CMK (cell line): ENCODE measurements around the gene SPRYD4.
A peak's percentile ranks its signal among the peaks of the same experiment; 100 is the strongest.

ENCODE experiments used
- DNase-seq: peaks from one replicate; pipeline ENCODE4 v3.0.0-alpha.2; 2010; ENCODE audit warnings: low read depth

SPRYD4 gene

DNA sequence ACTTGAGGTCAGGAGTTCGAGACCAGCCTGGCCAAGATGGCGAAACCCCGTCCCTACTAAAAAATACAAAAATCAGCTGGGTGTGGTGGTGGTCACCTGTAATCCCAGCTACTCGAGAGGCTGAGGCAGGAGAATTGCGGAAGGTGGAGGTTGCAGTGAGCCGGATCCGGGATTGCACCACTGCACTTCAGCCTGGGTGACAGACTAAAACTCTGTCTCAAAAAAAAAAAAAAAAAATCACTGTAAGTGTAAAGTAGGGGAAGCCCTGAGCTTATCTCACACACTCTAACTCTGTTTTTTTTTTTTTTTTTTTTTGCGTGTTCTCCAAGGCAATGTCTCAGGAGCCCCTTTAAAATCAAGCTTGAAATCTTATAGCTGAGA lies 52.8 kb downstream of the SPRYD4 start:
- DNase-seq = no peak

DNA sequence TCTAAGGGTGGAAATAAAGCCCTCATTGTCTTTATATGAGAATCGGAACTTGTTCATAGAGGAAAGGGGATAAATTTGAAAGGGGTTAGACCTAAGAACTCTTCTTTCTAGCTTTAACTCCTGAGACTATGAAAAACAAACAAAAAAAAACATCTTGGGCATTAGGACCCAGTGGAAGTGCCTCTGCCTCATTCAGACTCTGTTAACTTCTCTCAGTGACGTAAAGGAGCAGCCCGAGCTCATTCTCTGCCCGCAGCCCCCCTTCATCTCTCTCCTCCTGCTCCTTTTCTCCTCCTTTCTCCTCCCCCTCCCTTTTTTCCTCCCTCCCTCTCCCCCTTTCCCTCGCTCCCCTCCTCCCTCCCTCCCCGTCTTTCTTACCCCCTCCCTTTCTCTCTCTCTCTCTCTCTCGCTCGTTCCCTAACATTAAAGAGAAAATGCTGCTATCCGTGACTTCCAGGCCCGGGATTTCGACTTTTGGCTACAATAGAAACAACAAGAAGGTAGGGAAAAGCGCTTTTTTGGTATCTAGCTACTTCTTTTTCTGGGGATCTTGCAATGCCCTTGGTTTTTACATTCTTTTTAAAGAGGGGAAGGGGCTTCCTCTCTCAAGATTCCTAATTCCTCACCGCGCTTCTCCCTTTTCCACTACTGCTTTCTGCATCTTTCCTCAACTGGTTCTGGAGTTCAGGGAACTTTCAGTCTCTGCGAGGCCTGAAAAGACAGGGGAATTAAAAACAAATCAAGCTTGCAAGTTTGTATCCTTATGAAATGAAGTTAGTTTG lies 53.4 kb downstream of the SPRYD4 start, which contains the start of gene RBMS2:
RBMS2 (plus strand) TSS at position 231 of the 782 bp plus-strand sequence; CDS start at position 435, 204 bp downstream.
- peak; percentile 12 for DNase-seq

DNA sequence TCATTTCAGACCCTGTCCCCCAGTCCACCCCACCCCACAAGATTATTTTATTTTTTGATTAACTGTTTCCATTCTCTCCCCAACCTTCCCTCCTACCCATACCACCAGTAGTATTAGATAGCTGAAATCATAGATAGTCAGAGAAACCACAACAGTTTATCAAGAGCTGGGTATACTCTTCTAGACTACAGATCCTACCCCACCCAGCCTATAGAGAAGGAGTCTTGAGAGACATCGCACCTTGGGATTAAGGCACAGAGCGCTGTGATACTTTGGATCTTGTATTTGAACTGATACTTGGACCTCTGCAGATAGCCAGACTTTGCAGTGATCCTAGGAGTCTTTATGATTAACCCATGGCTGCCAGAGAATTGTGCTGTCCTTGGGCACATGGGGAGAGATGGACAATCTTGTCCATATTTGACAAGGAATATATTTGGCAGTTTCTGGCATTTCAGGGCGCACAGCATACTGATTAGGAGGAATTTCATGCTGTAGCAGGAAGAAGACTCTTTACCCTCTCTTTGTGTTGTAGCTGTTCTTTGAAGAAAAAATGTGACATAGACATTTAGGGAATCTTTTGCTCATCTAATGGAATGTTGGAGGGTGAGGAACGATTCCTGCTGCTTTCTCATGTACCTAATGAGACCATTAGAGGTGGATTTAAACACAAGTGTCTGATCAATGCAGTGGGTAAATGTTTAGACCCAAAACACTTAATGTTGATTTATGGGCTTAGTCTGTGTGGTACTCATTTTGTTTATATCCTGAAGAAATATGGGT lies 54.2 kb downstream of the SPRYD4 start:
- no peak for DNase-seq

DNA sequence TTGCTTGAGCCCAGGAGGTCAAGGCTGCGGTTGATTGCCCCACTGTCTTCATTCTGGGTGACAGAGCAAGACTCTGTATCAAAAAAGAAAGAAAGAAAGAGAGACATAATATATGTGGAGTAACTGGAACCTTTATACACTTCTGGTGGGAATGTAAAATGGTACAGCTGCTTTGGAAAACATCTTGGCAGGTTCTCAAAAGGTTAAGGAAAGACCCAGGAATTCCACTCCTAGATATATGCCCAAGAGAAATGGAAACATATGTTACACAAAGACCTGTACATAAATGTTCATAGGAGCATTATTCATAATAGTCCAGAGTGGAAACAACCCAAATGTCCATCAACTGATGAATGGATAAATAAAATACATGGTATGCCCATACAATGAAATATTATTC lies 60.5 kb downstream of the SPRYD4 start:
- DNase-seq = no peak
